ENCODE results near the gene GZMB.

- TF ChIP-seq POLR2A (IDR thresholded peaks at IDR 0.05; ENCODE audit: control extremely low read depth in 1 of 2, low read depth in 2 of 2, low read length in 2 of 2) (no peak), CTCF (IDR thresholded peaks at IDR 0.05; ENCODE audit: control extremely low read depth in 1 of 3, insufficient read depth in 1 of 3, low read depth in 1 of 3, low read length in 3 of 3) (no peak)
Measured at GRCh38 chr14:24679248-24679961, 45.4 kb upstream of the GZMB start.

Measured in H1 (cell line).